ENCODE measurements around the gene TTC21B.
A peak's percentile ranks its signal among the peaks of the same experiment; 100 is the strongest.

The TTC21B gene

GRCh38 chr2:165876269-165876668, 77.3 kb downstream of the TTC21B start:
- CTCF ChIA-PET: no interaction called here
- no peak for TF ChIP-seq CTCF (IDR thresholded peaks at IDR 0.05; ENCODE audit: control extremely low read depth, extremely low read depth, low read depth, missing control alignments)
- no peak for DNase-seq (ENCODE audit: extremely low spot score)
- POLR2A ChIA-PET: no interaction called here

- ChIA-PET CTCF (interaction anchor here (0.6 to 3.3 kb wide), 29 partner anchors 8 to 885 kb away, joined by 3 to 34 read pairs (median 4); partner anchors contain the start of genes SCN2A, SCN3A and TTC21B), POLR2A (no interaction called here)
- DNase-seq (ENCODE audit: extremely low spot score): peak; percentile 58
- peak; percentile 48 for TF ChIP-seq CTCF (IDR thresholded peaks at IDR 0.05; ENCODE audit: control extremely low read depth, extremely low read depth, low read depth, missing control alignments)
These were observed 79.0 kb downstream of the TTC21B start for GRCh38 chr2:165874445-165875039.

GRCh38 chr2:165872101-165872791, 81.3 kb downstream of the TTC21B start:
- TF ChIP-seq CTCF (IDR thresholded peaks at IDR 0.05; ENCODE audit: control extremely low read depth, extremely low read depth, low read depth, missing control alignments): no peak
- ChIA-PET POLR2A (no interaction called here), CTCF (interaction anchor here (1.0 to 3.3 kb wide), 9 partner anchors 10 to 633 kb away, joined by 3 to 34 read pairs (median 4); partner anchors contain the start of gene SCN2A)
- no peak for DNase-seq (ENCODE audit: extremely low spot score)

- CTCF ChIA-PET: interaction anchor here (1.0 to 2.1 kb wide), 5 partner anchors 9 to 856 kb away, joined by 3 to 6 read pairs (median 3); no protein-coding TSS in a partner anchor
- POLR2A ChIA-PET: no interaction called here
- DNase-seq (ENCODE audit: extremely low spot score): no peak
- TF ChIP-seq CTCF (IDR thresholded peaks at IDR 0.05; ENCODE audit: control extremely low read depth, extremely low read depth, low read depth, missing control alignments): no peak
These were observed 82.6 kb downstream of the TTC21B start for GRCh38 chr2:165871025-165871424.

- TF ChIP-seq CTCF (IDR thresholded peaks at IDR 0.05; ENCODE audit: control extremely low read depth, extremely low read depth, low read depth, missing control alignments): no peak
- POLR2A ChIA-PET: no interaction called here
- CTCF ChIA-PET: interaction anchor here (1.0 to 2.1 kb wide), 4 partner anchors 14 to 855 kb away, joined by 3 to 6 read pairs (median 4); no protein-coding TSS in a partner anchor
- no peak for DNase-seq (ENCODE audit: extremely low spot score)
These were observed 83.2 kb downstream of the TTC21B start for GRCh38 chr2:165870346-165870745.

GRCh38 chr2:165868211-165868610, 85.4 kb downstream of the TTC21B start:
- no peak for DNase-seq (ENCODE audit: extremely low spot score)
- TF ChIP-seq CTCF (IDR thresholded peaks at IDR 0.05; ENCODE audit: control extremely low read depth, extremely low read depth, low read depth, missing control alignments): no peak
- CTCF ChIA-PET: interaction anchor here (1.4 kb wide), 1 partner anchor 466 kb away, joined by 3 read pairs; no protein-coding TSS in a partner anchor
- POLR2A ChIA-PET: no interaction called here
